WTC11 (cell line): Measurements from ENCODE around the gene BRD4. TPM values are rescaled to one million over a fixed set of nuclear protein-coding genes. Genes with fewer than 3 reads are reported as not detected.

Experiments used
- ATAC-seq: fragments of 200-7000 bp; cut with Tn5 transposase; 2 replicates; pipeline ENCODE4 v1.10.0; 2021; ENCODE audit warnings: mild to moderate bottlenecking, moderate library complexity
- CTCF ChIA-PET: fragments of 300-600 bp; sonication (Branson Sonifier 250); formaldehyde crosslinking; loops from one replicate; lab custom pipeline; 2021; ENCODE audit warnings: antibody characterized with exemption; lab: Charles Lee
- POLR2A ChIA-PET: fragments of 350-600 bp; sonication (Branson Sonifier 250); formaldehyde crosslinking; loops from one replicate; lab custom pipeline; 2021; ENCODE audit warnings: antibody characterized with exemption; lab: Charles Lee
- DNase-seq: peaks from one replicate; pipeline ENCODE4 v3.0.0; 2021; ENCODE audit warnings: low spot score
- H3K27ac Mint-ChIP-seq: 2 replicates; pipeline ENCODE4 v1.8.0; 2021; ENCODE audit warnings: mixed read lengths
- H3K27me3 Mint-ChIP-seq: 2 replicates; pipeline ENCODE4 v1.8.0; 2021; ENCODE audit warnings: low read depth, mild to moderate bottlenecking, moderate library complexity, mixed read lengths
- H3K36me3 Mint-ChIP-seq: 2 replicates; pipeline ENCODE4 v1.8.0; 2021; ENCODE audit warnings: mixed read lengths
- H3K4me1 Mint-ChIP-seq: 2 replicates; pipeline ENCODE4 v1.8.0; 2022; ENCODE audit warnings: mixed read lengths
- H3K4me3 Mint-ChIP-seq: 2 replicates; pipeline ENCODE4 v1.8.0; 2021; ENCODE audit warnings: mild to moderate bottlenecking, moderate library complexity, mixed read lengths
- H3K9me3 Mint-ChIP-seq: 2 replicates; pipeline ENCODE4 v1.8.0; 2021; ENCODE audit warnings: mixed read lengths
- AFF4 ChIP-seq: sonication (generic); formaldehyde crosslinking; IDR thresholded peaks from 2 replicates; pipeline ENCODE4 v1.8.1; 2023; ENCODE audit warnings: mild to moderate bottlenecking, missing genetic modification reagents, borderline replicate concordance
- ATF2 ChIP-seq: sonication (generic); formaldehyde crosslinking; IDR thresholded peaks from 2 replicates; pipeline ENCODE4 v1.8.1; 2022; ENCODE audit warnings: low read depth, missing genetic modification reagents, borderline replicate concordance
- CDX4 ChIP-seq: fragments of 250-450 bp; sonication (Bioruptor Pico); IDR thresholded peaks from 2 replicates; pipeline ENCODE4 v1.9.0; 2021; ENCODE audit warnings: moderate library complexity, mild to moderate bottlenecking, inconsistent platforms, borderline replicate concordance
- IRF1 ChIP-seq: sonication (generic); formaldehyde crosslinking; IDR thresholded peaks from 2 replicates; pipeline ENCODE4 v1.8.0; 2023; ENCODE audit warnings: missing genetic modification reagents
- NFATC4 ChIP-seq: fragments of 250-450 bp; sonication (Bioruptor Pico); IDR thresholded peaks from 2 replicates; pipeline ENCODE4 v1.9.0; 2021; ENCODE audit warnings: mild to moderate bottlenecking
- NFYB ChIP-seq: sonication (generic); formaldehyde crosslinking; conservative IDR thresholded peaks from 2 replicates; pipeline ENCODE4 v1.8.0; 2022; ENCODE audit warnings: low read depth, missing genetic modification reagents
- OVOL2 ChIP-seq: fragments of 250-450 bp; sonication (Bioruptor Pico); IDR thresholded peaks from 2 replicates; pipeline ENCODE4 v1.9.0; 2021; ENCODE audit warnings: mild to moderate bottlenecking, borderline replicate concordance
- SP1 ChIP-seq: sonication (generic); formaldehyde crosslinking; conservative IDR thresholded peaks from 2 replicates; pipeline ENCODE4 v1.8.1; 2022; ENCODE audit warnings: missing genetic modification reagents
- TP53 ChIP-seq: sonication (generic); formaldehyde crosslinking; IDR thresholded peaks from 2 replicates; pipeline ENCODE4 v1.8.1; 2023; ENCODE audit warnings: mild to moderate bottlenecking, missing genetic modification reagents
- ZNF281 ChIP-seq: sonication (generic); formaldehyde crosslinking; IDR thresholded peaks from 2 replicates; pipeline ENCODE4 v1.8.0; 2023; ENCODE audit warnings: mild to moderate bottlenecking, missing genetic modification reagents
- ZNF425 ChIP-seq: fragments of 250-450 bp; sonication (Bioruptor Pico); conservative IDR thresholded peaks from 2 replicates; pipeline ENCODE4 v1.9.0; 2021; ENCODE audit warnings: mild to moderate bottlenecking
- ZNF671 ChIP-seq: fragments of 250-450 bp; sonication (Bioruptor Pico); IDR thresholded peaks from 2 replicates; pipeline ENCODE4 v1.8.0; 2021; ENCODE audit warnings: mild to moderate bottlenecking
- ZSCAN18 ChIP-seq: fragments of 250-450 bp; sonication (Bioruptor Pico); IDR thresholded peaks from 2 replicates; pipeline ENCODE4 v2.1.2; 2022; ENCODE audit warnings: mild to moderate bottlenecking, moderate library complexity
- total RNA-seq: library from RNA; stranded (reverse); gene quantifications from 3 replicates; pipeline ENCODE4 v1.2.3, GENCODE V29; 2021

BRD4 gene
- total RNA-seq, 1 experiment from 2014 or later, result 128 TPM

GRCh38 chr19:15237759-15238638, 94.3 kb downstream of the BRD4 start (continued):
- TF ChIP-seq ZNF281 (no peak), ZSCAN18 (CRISPR knock-in tag) (no peak), ZNF425 (CRISPR knock-in tag) (no peak), ATF2 (CRISPR knock-in tag) (no peak), AFF4 (CRISPR knock-in tag) (no peak), OVOL2 (CRISPR knock-in tag) (no peak), CDX4 (CRISPR knock-in tag) (no peak)

GRCh38 chr19:15236886-15237285, 95.5 kb downstream of the BRD4 start:
- CTCF ChIA-PET, result interaction anchor here (0.6 to 1.2 kb wide), 3 partner anchors 14 to 168 kb away, joined by 3 to 4 read pairs (median 3); no protein-coding TSS in a partner anchor
- no peak for TF ChIP-seq IRF1 (CRISPR knock-in tag)
- TF ChIP-seq ZNF671, result no peak
- TF ChIP-seq NFATC4 (CRISPR knock-in tag), result no peak
- no peak for TF ChIP-seq SP1 (CRISPR knock-in tag)
- no peak for TF ChIP-seq OVOL2 (CRISPR knock-in tag)
- no peak for TF ChIP-seq AFF4 (CRISPR knock-in tag)
- TF ChIP-seq NFYB (CRISPR knock-in tag), result no peak
- no peak for TF ChIP-seq TP53 (CRISPR knock-in tag)
- TF ChIP-seq, all 79 proteins: peak for 0
- POLR2A ChIA-PET, result interaction anchor here (0.7 kb wide), 1 partner anchor 163 kb away, joined by 3 read pairs; no protein-coding TSS in a partner anchor
- Mint-ChIP-seq H3K9me3 (no peaks in the 10 kb centered on the region), H3K36me3 (peaks cover 36% of the 10 kb centered on the region), H3K4me3 (no peak overlapping the region), H3K27me3 (no peaks in the 10 kb centered on the region), H3K4me1 (peaks cover 6% of the 10 kb centered on the region; the same call in 1 of the 2 replicates), H3K27ac (no peak overlapping the region)
- no peak for DNase-seq
- no peak for ATAC-seq
